ENCODE measurements around the gene SIPA1L3.

SIPA1L3 gene

GRCh38 chr19:38035515-38036495 lies 128.8 kb downstream of the SIPA1L3 start:
- H3K4me3 ChIP-seq (replicated peaks; ENCODE audit: low read depth, low read length), result no peak overlapping the region
- no peak for TF ChIP-seq CTCF (IDR thresholded peaks at IDR 0.05; ENCODE audit: low read depth, low read length, missing control alignments)
- DNase-seq (ENCODE audit: extremely low read depth, low read depth), result no peak

GRCh38 chr19:38036707-38037611 lies 130.0 kb downstream of the SIPA1L3 start:
- no peak for DNase-seq (ENCODE audit: extremely low read depth, low read depth)
- no peak for TF ChIP-seq CTCF (IDR thresholded peaks at IDR 0.05; ENCODE audit: low read depth, low read length, missing control alignments)
- H3K4me3 ChIP-seq (replicated peaks; ENCODE audit: low read depth, low read length), result no peak overlapping the region

- TF ChIP-seq CTCF (IDR thresholded peaks at IDR 0.05; ENCODE audit: low read depth, low read length, missing control alignments), result no peak
- no peak overlapping the region for H3K4me3 ChIP-seq (replicated peaks; ENCODE audit: low read depth, low read length)
- DNase-seq (ENCODE audit: extremely low read depth, low read depth), result peak; percentile 59
These were observed 133.0 kb downstream of the SIPA1L3 start for GRCh38 chr19:38039966-38040365.

- no peak overlapping the region for H3K4me3 ChIP-seq (replicated peaks; ENCODE audit: low read depth, low read length)
- no peak for DNase-seq (ENCODE audit: extremely low read depth, low read depth)
- TF ChIP-seq CTCF (IDR thresholded peaks at IDR 0.05; ENCODE audit: low read depth, low read length, missing control alignments), result no peak
These were observed 135.1 kb downstream of the SIPA1L3 start for GRCh38 chr19:38042132-38042531.

GRCh38 chr19:38043649-38044144 lies 136.7 kb downstream of the SIPA1L3 start:
- no peak overlapping the region for H3K4me3 ChIP-seq (replicated peaks; ENCODE audit: low read depth, low read length)
- TF ChIP-seq CTCF (IDR thresholded peaks at IDR 0.05; ENCODE audit: low read depth, low read length, missing control alignments), result no peak
- no peak for DNase-seq (ENCODE audit: extremely low read depth, low read depth)

- no peak for TF ChIP-seq CTCF (IDR thresholded peaks at IDR 0.05; ENCODE audit: low read depth, low read length, missing control alignments)
- no peak overlapping the region for H3K4me3 ChIP-seq (replicated peaks; ENCODE audit: low read depth, low read length)
- DNase-seq (ENCODE audit: extremely low read depth, low read depth), result no peak
These were observed 137.5 kb downstream of the SIPA1L3 start for GRCh38 chr19:38044267-38045111.

Data from HFF-Myc (cell line).